NCI-H1436 (cell line): ENCODE data around the gene NTNG1.

ENCODE experiments used
- DNase-seq: peaks from one replicate; lab custom pipeline; 2025; lab: John Stamatoyannopoulos, UW

Gene NTNG1

DNA sequence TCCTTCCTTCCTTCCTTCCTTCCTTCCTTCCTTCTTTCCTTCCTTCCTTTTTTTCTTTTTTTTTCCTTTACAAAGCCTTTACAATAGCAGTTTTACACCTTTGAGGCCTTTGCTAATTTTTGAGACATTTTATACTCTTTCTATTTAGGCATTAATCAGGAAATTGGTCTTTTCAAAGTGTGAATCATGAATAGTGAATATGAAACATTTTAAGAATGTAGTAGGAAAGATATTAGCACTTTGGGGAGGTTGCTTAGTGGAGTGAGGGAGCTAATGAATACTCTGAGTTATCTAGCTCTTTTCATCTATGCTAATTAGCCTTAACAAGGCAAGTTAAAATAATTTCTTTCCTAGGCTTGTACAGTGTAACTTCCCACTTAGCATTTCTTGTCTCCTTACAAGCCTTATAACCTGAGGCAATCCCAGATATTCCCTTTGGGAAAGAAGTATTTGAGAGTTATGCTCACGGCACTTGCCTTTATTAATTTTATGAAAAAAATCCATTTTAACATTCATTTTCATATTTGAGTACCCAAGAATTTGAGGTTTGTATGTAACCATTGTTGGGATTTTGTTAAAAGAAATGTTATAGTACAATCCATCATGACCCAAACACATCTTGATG, 122.6 kb downstream of the NTNG1 start:
- DNase-seq, result no peak

DNA sequence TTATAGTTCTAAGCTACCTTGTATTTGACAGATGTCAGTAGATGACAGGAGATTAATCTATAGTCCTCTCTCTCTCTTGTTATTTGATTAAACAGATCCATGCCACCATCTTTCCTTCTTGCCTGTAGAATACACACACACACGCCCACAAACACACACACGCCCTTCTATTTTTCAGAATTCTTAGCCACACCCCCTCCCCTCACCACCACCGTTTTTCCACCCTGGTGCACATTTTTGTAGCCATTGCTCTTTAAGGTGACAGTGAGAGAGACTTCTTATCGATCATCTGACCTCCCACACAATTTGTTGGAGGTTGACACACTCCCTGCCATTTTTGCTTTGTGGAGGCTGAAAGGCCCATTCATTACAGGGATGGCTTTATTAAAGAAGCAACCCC, 123.2 kb downstream of the NTNG1 start:
- DNase-seq, result no peak

DNA sequence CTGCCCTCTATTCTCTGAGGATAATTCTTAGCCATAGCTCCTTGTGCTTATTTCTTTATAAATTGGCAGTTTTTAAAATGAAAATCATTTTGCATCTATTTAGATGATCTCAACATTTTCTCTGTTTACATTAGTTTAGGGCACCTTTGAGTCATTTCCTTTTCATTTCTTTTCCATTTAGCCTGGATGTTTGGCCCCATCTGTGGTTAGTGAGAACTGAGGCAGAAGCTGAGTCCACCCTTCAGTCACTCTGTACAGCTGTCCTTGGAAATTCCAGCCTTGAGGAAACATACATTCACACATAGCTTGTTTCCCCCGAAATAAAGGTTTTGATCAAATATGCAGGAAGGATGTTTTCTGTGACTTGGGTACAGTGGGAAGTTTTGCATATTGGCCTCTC, 123.7 kb downstream of the NTNG1 start:
- no peak for DNase-seq

DNA sequence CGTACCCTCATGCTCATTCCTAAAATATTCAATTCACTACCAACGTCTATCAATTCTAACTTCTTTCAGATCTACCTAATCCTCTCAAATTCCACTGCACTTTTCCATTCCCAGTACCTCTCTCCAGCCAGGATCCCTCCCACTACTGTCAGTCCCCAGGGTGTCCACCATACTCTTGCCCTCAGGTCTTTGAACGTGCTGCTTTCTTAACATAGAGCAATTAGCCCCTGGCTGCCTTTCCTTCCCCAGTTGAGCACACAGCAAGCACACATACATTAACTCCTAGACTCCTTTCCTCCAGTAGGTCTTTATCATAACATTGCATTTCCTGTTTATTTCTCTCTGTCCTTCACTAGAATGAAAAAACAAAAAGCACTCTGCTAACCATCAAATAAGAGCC, 126.7 kb downstream of the NTNG1 start:
- DNase-seq, result no peak

DNA sequence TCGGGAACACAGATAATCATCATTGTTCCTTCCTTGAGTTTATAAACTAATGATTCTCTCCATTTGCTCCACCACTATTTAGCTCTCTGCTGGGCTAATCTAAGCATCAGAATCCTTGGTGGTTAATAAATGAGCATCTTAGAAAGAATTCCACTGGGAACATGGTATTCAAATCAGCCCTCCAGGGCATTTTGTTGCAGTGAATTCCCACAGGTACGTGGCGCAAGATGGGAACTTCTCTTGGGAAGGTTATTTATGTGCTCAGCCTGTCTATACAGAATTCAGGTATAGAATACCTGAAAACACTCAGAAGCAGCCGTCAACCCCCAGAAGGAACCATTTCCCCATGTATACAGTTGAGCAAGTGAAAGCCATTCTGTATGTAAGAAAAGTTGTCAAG, 131.5 kb downstream of the NTNG1 start:
- no peak for DNase-seq

DNA sequence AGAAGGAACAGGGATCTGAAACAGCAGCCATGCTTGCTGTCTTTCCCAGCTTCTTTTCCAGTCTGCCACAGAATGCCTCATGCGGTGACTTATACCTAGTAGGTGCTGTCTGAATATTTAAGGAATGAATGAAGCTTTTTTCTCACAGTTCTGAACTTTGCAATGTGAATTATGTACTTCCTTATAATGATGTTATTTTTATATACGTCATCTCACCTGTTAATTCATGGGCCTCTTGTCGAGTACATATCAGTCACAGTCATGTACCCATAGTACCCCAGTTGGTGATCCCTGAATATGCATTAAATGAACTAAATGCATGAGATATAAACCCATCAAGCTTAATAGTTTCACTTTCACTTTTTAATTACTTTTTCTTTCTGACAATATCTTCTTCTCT, 132.7 kb downstream of the NTNG1 start:
- DNase-seq, result no peak

DNA sequence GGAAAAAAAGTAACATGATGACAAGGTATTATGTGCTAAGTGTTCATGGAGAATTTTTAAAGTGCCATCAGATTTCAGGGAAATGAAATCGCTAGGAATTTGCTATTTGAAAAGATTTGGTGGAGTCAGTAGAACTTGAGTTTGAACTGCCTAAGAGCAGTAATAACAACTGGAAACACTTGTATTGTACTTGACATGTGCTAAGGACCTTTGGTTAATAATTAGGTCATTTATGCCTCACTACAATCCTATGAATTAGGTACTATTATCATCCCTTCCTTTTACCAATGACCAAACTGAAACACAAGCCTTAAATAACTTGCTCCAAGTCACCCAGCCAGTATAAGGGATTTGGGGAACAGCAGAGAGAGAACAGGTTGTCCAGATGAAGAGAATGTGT, 133.4 kb downstream of the NTNG1 start:
- DNase-seq, result no peak

DNA sequence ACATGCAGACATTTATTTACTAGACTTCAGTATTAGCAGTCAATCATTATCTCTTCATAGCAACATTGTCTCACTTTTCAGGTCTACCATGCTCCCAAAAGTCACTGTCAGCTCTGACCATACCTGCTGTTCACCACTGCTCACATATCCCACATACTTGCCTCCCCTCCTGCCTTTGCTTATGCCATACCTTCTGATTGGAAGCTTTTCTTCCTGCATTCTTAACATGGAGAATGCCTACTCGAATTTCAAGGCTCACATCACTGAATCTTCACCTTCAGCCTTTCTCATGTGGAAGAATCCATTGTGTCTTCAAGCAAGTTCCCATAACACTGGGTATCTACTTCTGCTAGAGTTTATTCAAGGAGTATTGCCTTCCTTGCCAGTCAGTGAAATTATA, 135.4 kb downstream of the NTNG1 start:
- DNase-seq, result no peak

DNA sequence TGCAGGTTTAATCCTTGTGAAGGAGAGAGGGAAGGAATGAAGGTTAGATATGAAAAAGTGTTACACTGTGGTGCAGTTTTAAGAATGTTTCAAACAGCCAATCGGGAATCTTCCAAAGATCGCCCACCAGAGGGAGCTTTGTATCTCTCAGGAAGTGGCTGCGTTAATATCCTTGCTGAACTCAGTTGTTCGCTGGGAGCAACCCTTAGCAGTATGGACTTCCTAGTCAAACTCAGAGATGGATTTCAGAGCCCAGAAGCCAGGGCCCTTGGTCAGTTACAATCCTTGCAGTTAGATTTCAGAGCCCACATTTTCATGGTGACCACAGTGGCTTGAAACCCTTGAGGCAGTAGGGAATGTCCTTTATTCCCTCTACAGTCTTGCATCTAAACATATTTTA, 136.2 kb downstream of the NTNG1 start:
- DNase-seq, result no peak

DNA sequence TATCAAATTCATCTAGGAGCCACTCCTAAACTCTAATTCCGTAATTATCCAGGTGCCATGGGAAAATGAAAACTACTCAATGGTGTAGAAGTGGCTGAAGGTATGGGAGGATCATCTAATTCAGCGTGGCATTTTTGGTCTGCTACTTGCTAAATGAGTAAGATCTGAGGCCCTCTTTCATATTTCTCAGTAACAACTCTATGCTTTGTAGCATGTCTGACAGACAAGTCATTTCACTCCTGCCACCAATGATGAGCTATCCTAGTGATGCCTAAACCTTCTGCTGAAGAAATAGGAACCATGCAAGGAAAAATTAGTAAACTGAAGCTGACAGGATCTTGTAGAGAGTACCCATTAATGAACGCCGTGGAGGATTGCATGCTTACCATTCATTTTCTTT, 145.3 kb downstream of the NTNG1 start:
- DNase-seq, result no peak

DNA sequence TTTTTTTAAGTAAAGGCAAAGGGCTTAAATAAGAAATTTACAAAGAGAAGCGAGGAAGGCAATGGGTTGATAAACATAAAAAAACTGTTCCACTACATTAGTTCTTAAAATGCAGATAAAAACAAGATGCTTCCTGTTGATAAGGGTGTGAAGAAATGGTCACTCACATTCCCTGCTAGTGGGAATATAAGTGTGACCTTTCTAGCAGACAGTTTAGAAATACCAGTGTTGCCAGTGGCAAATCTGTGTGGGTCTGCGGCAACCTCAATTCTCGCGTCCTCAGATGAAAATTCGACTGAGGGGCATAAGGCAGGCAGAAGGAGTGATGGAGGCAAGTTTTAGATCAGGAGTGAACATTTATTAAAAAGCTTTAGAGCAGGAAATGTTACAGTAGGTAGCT, 151.1 kb downstream of the NTNG1 start:
- DNase-seq, result no peak

DNA sequence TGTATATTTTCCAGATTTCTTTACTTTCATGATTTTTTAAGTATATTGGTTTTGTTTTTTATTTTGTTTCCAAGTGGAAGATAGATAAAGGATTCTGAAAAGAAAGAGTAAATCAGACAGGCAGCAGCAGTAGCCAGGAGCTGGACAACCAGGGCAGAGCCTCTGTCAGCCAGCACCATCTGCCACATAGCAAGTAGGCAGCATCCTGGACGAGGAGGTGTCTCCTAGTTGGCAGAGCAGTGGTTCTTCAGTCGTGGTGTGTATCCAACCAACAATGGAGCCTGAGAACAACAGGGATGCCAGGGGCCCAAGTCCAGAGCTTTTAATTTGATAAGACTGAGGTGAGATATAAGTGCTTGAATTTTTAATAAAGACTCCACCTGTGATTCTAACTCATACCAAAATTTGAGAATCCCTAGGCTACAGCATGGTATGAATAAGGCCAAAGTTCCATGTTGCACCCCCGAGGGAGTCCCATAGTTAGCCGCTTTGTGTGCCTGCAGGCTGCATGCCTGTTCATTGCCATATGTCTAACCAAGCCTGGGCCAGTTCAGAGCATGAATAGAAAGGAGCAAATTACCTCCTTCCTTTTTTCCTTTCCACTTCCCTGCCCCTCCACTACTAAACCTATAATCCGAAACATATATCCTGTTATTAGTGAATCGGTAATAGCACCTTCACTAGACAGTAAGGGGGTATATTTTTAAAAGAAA, 153.2 kb downstream of the NTNG1 start:
- no peak for DNase-seq

DNA sequence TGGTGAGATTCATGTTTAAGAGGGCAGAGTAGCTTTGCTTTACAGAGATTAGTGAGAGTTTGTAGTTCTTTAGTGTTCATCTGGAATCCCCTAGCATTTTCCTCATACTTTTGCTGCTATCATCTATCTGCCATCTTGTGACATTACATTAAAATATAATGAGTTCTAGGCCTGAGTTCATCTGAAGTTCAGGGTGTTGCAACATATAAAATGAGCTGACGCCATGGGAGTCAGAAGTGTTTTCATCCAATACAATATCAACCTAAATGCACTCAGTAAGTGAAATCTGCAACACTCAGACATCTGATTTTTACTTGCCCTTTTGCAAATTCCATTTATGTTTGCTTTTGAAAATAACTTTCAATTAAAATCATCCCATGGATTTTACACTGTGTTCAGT, 153.8 kb downstream of the NTNG1 start:
- no peak for DNase-seq

DNA sequence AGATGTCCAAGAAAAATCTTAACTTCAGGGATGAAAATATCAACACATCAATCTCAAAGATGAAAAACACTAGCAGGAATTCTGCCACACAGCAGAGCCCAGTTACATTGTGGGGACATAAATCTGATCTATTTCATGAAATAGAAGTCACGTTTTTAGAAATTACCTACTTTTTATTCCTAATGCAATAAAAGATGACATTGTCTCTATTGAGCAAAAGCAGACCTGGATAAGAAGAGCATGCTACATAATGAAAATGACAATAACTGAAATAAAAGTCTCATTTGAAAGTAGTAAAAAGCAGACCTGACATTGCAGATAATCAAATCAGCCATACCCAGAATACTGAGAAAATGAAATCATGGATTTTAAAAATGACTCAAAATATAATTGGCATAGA, 156.8 kb downstream of the NTNG1 start:
- no peak for DNase-seq

DNA sequence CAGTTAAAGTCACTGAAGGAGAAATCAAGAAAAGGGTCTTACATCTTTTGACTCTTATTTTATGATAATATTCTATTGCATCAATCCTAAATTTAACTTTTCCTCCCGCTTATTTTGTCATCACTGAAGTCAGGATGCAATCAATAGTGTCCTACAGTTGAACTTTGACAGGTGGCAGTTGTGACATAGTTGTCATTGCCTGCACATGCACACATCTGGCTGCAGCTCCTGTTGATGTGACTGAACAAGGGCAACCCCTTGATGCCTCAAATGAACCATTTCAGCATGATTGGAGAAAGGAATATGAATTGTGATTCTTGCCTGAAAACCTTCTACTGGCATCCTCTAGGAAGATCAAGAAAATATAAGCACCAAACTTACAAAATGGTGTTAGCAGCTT, 157.7 kb downstream of the NTNG1 start:
- no peak for DNase-seq

DNA sequence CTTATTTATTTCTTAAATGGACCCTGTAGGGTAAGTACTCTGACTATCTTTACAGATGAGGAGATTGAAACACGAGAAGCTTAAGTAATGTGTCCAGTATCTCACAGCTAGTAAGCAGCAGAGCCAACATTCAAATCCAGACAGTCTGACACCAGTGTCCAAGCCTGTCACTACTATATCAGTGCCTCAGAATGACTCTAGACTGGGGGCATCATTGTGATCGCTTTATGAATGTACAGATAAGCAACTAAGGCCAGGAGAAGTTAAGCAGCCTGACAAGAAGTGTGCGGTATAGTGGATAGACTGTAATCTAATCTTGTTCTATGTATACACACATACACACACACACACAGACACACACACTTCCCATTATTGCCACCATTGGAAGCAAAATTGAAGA, 158.7 kb downstream of the NTNG1 start:
- DNase-seq, result no peak

DNA sequence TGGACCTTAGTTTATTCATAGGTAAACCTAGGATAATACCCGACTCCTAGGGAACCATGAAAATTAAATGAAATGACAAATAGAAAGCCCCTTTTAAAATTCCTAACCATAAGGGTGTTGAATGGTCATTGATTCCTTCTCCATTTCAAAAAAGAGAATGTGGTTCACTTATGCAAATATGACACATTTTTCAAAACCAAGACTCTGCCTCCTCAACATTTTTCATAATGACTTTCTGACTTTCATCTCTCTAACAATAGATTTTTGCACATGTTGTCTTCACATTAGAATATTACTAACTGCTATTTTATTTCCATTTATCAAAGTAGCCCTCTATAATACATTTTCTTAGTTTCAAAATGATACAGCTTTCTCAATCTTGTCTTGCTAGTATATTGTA, 169.1 kb downstream of the NTNG1 start:
- no peak for DNase-seq

DNA sequence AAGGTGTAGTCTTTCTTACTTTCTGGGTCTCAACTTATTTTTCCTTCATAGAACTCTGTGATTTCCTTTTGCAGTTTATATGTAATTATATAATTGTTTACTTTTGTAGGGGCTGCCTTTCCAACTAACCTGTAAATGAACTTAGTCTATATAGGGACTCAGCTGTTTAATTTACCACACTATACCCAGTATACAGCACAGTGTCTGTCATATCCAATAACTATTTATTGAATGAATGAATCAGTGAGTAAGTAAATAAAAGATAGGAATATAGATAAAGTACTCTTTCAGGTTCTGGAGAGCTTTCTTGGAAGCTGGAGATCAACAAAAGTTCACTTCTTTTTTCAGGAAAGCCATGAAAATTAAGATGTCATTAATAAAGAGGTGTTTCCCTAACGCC, 174.8 kb downstream of the NTNG1 start:
- no peak for DNase-seq

DNA sequence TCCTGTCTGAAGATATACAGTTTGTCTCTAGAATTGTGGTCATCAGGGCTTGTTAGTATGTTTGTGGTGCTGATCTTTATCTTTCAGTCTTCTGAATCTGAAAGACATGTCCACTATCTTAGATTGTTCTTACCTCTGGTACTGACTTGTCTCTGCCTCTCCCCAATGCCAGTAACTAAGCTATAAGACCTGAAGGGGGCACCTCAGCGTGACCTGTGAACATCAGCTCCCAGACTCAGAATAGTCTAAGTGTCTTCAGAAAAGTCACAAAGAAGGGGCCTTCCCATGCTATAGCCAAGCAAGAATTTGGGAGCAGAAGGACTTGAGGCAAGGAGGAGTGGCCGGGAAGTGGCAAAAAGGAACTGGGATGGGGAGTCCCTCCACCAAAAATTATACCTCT, 178.1 kb downstream of the NTNG1 start:
- no peak for DNase-seq

DNA sequence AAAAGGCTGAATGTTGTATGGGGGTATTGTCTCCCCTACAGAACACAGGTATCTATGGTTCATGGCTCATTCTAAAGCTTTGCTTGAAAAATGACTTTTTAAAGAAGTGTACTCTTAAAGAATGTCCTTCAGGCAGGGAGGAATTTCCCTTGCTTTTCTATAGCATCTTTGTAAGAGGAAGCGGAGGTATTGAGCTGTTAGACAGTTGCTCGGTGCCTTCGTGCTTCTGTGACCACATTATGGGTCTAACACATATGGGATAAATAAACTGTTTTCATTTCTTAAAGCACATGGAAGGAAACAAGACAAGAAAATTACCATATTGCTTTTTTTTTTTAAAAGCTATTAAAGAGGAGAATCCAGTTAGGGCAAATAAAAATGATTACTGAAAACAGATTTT, 182.9 kb downstream of the NTNG1 start:
- DNase-seq, result no peak

DNA sequence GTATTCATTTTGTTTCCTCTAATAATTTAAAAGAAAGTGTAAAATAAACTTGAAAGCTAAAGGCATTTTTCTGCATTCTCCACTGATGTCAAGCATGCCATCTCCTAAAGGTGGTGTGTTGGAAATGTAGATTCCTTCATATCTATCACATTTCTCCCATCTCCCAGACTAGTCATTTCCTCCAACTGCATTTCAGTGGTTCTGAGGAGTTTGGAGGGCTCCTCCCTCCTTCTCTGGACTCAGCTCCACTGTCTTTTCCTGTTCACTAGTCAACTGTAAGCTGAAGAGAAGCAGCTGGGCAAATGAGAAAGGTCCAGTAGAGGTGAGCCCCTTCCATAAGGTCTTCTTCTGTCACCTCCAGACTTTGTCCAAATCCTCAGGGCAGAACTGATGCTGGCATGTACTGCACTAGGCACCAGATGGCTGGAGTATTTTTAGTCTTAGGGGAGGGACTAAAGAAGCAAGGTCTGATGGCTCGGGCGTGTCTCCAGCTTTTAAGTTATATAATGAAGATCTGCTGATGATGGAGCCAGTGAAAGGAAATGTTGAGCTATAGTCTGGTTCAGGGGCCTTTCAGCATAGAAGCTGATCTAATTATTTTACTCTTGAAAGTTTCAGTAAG, 186.1 kb downstream of the NTNG1 start:
- no peak for DNase-seq

DNA sequence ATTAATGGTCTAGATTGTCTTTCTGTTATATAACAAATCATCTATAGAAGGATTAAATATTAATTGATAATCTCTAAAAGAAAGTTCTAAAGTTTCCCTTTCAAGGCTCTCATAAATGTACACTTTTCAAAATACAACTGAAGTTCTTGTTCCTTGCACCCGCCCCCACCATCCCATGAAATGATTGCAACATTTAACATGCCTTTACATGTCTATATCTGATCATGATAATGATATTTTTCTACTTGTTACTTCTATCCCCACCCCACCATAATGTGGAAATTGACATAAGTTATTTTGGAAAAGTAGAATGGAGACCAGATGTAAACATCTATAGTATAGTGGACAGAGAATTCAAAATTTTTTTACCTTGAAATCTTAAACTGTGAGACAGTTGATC, 186.6 kb downstream of the NTNG1 start:
- no peak for DNase-seq

DNA sequence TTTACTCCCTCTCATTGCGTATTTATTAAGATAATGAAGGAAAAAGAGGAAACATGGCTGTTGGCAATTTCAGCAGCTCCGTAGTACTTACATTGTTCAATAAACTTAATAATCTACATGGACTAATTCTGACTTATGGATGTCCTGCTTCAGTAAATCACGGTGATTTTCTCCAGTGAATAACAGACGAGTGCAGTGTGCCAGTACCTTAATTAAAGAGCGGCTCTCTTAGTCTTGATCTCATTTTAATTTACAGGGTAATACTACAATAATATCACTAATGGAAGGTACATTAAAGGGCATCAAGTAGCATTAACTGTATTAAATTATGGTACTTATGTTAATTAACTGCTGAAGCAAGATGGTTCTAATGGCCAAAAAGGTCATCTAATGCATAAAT, 187.2 kb downstream of the NTNG1 start:
- DNase-seq, result no peak

DNA sequence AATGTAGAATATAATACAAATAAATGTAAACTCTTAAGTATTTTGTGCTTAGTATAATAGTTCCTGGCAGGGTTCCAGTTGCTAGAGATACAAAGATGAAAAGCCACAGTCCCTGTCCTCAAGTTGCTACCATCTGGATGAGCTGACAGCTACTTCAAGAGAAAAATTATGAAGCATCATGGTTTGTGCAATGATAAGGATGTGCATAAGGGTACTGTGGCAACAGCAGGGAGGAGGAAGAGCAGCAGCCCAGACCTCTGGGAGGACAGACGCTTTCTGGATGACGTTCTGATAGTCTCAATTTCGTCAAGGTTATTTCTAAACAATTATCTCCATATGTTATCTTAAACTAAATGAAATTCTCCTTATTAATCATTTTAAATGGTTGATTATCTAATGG, 198.9 kb downstream of the NTNG1 start:
- DNase-seq, result no peak
